Measurements from ENCODE around the gene ZNF75A.

- TF ChIP-seq CTCF (IDR thresholded peaks at IDR 0.05) (no peak), POLR2A (IDR thresholded peaks at IDR 0.05) (no peak), EP300 (IDR thresholded peaks at IDR 0.05) (no peak)
These were observed 10.1 kb upstream of the ZNF75A start for GRCh38 chr16:3295209-3295608.

Measured in tibial nerve (tissue), 4 donors.